SK-N-SH (cell line): ENCODE data around the gene SFT2D3.

Experiments used
- CHD2 ChIP-seq: fragments of 150-350 bp; IDR thresholded peaks from 2 replicates; pipeline ENCODE4 v1.6.1; 2018; ENCODE audit warnings: low read length; ENCODE audit not compliant: partially characterized antibody
- FOXJ3 ChIP-seq: sonication (generic); formaldehyde crosslinking; IDR thresholded peaks from 2 replicates; pipeline ENCODE4 v1.5.1; 2020; ENCODE audit warnings: mild to moderate bottlenecking, missing genetic modification reagents
- FOXM1 ChIP-seq: IDR thresholded peaks from 2 replicates; pipeline ENCODE4 v1.4.0; 2012; ENCODE audit warnings: low read depth, mild to moderate bottlenecking
- GABPA ChIP-seq: IDR thresholded peaks from 2 replicates; pipeline ENCODE4 v1.4.0; 2012; ENCODE audit warnings: low read depth, mild to moderate bottlenecking
- RFX5 ChIP-seq: IDR thresholded peaks from 2 replicates; pipeline ENCODE4 v1.6.1; 2012; ENCODE audit warnings: mild to moderate bottlenecking, improper control_type of control experiment, low read length
- SMC3 ChIP-seq: IDR thresholded peaks from 2 replicates; pipeline ENCODE4 v1.6.1; 2012; ENCODE audit warnings: low read depth, low read length, improper control_type of control experiment
- TF ChIP-seq, protein P1 (sequence below): fragments of 200-600 bp; sonication (generic); IDR thresholded peaks from 2 replicates; pipeline ENCODE4 v1.6.1; 2017; ENCODE audit warnings: antibody characterized with exemption, mild to moderate bottlenecking, moderate library complexity
- TF ChIP-seq, protein P2 (sequence below): IDR thresholded peaks from 2 replicates; pipeline ENCODE4 v1.4.0; 2012; ENCODE audit warnings: low read depth
- TF ChIP-seq, protein P3 (sequence below): IDR thresholded peaks from 2 replicates; pipeline ENCODE4 v1.4.0; 2012; ENCODE audit warnings: low read depth, borderline replicate concordance

DNA sequence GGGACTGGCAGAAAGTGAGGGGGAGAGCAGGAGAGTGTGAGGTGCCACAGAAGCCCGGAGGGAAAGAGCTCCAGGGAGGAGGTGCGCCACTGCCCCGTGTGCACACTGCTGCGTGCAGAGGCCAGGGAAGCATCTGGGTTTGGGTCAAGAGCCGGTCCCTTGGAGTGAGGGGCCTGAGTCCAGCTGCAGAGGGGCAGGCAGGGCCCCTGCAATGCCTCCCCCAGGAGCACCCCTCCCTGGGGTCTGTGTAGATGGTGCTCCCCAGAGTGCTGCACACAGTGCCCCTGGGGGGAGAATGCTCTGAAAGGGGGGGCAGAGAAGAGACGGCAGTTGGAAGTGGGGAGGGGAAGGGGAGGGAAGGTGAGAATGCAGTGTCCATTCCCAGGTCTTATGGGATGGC, 22.3 kb upstream of the SFT2D3 start:
- no peak for TF ChIP-seq RFX5
- TF ChIP-seq, protein P1, sequence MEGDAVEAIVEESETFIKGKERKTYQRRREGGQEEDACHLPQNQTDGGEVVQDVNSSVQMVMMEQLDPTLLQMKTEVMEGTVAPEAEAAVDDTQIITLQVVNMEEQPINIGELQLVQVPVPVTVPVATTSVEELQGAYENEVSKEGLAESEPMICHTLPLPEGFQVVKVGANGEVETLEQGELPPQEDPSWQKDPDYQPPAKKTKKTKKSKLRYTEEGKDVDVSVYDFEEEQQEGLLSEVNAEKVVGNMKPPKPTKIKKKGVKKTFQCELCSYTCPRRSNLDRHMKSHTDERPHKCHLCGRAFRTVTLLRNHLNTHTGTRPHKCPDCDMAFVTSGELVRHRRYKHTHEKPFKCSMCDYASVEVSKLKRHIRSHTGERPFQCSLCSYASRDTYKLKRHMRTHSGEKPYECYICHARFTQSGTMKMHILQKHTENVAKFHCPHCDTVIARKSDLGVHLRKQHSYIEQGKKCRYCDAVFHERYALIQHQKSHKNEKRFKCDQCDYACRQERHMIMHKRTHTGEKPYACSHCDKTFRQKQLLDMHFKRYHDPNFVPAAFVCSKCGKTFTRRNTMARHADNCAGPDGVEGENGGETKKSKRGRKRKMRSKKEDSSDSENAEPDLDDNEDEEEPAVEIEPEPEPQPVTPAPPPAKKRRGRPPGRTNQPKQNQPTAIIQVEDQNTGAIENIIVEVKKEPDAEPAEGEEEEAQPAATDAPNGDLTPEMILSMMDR: no peak
- TF ChIP-seq, protein P2, sequence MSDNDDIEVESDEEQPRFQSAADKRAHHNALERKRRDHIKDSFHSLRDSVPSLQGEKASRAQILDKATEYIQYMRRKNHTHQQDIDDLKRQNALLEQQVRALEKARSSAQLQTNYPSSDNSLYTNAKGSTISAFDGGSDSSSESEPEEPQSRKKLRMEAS: no peak
- TF ChIP-seq FOXJ3: no peak
- TF ChIP-seq, protein P3, sequence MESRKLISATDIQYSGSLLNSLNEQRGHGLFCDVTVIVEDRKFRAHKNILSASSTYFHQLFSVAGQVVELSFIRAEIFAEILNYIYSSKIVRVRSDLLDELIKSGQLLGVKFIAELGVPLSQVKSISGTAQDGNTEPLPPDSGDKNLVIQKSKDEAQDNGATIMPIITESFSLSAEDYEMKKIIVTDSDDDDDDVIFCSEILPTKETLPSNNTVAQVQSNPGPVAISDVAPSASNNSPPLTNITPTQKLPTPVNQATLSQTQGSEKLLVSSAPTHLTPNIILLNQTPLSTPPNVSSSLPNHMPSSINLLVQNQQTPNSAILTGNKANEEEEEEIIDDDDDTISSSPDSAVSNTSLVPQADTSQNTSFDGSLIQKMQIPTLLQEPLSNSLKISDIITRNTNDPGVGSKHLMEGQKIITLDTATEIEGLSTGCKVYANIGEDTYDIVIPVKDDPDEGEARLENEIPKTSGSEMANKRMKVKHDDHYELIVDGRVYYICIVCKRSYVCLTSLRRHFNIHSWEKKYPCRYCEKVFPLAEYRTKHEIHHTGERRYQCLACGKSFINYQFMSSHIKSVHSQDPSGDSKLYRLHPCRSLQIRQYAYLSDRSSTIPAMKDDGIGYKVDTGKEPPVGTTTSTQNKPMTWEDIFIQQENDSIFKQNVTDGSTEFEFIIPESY: no peak
- no peak for TF ChIP-seq SMC3
- no peak for TF ChIP-seq FOXM1
- TF ChIP-seq GABPA: no peak
- no peak for TF ChIP-seq CHD2
